GM23338 (cell line): Measurements from ENCODE around the gene ZNF283. TPM values are rescaled to one million over a fixed set of nuclear protein-coding genes. Genes with fewer than 3 reads are reported as not detected.

Experiments
- ATAC-seq: fragments of 200-7000 bp; cut with Tn5 transposase; 3 replicates; pipeline ENCODE4 v1.9.1; 2020
- DNase-seq: peaks from one replicate; pipeline ENCODE4 v3.0.0-alpha.2; 2015; ENCODE audit warnings: low spot score
- H2AFZ ChIP-seq: fragments of 200-600 bp; sonication (generic); 2 replicates; pipeline ENCODE4 v1.8.0; 2016; ENCODE audit warnings: antibody characterized with exemption, mild to moderate bottlenecking, moderate library complexity
- H3F3A ChIP-seq: fragments of 200-600 bp; sonication (generic); replicated peaks from 2 replicates; pipeline ENCODE4 v1.8.0; 2017; ENCODE audit warnings: antibody characterized with exemption, mixed run types, low read depth
- H3K27ac ChIP-seq: fragments of 200-600 bp; sonication (generic); 2 replicates; pipeline ENCODE4 v1.6.1; 2016; ENCODE audit warnings: low read depth
- H3K27me3 ChIP-seq: fragments of 200-600 bp; sonication (generic); 2 replicates; pipeline ENCODE4 v1.8.0; 2016; ENCODE audit warnings: mild to moderate bottlenecking, mixed run types, moderate library complexity; ENCODE audit not compliant: insufficient read depth
- H3K36me3 ChIP-seq: fragments of 200-600 bp; sonication (generic); 2 replicates; pipeline ENCODE4 v1.8.0; 2016; ENCODE audit warnings: mild to moderate bottlenecking; ENCODE audit not compliant: insufficient read depth
- H3K4me1 ChIP-seq: fragments of 200-600 bp; sonication (generic); 2 replicates; pipeline ENCODE4 v1.8.0; 2016; ENCODE audit warnings: mild to moderate bottlenecking, moderate library complexity; ENCODE audit not compliant: insufficient read depth
- H3K4me2 ChIP-seq: fragments of 200-600 bp; sonication (generic); 2 replicates; pipeline ENCODE4 v1.7.1; 2017; ENCODE audit warnings: mixed run types
- H3K4me3 ChIP-seq: fragments of 200-600 bp; sonication (generic); 2 replicates; pipeline ENCODE4 v1.6.1; 2016; ENCODE audit warnings: mixed run types
- H3K79me2 ChIP-seq: fragments of 200-600 bp; sonication (generic); replicated peaks from 2 replicates; pipeline ENCODE4 v1.8.0; 2017; ENCODE audit warnings: mild to moderate bottlenecking; ENCODE audit not compliant: insufficient read depth
- H3K9me2 ChIP-seq: fragments of 200-600 bp; sonication (generic); 2 replicates; pipeline ENCODE4 v1.8.0; 2017; ENCODE audit not compliant: insufficient read depth
- H4K20me1 ChIP-seq: fragments of 200-600 bp; sonication (generic); replicated peaks from 2 replicates; pipeline ENCODE4 v1.8.0; 2017; ENCODE audit warnings: mild to moderate bottlenecking; ENCODE audit not compliant: insufficient read depth
- H3K27ac Mint-ChIP-seq: 2 replicates; pipeline ENCODE4 v1.8.0; 2020; ENCODE audit warnings: inconsistent platforms, mild to moderate bottlenecking, moderate library complexity, mixed read lengths
- H3K27me3 Mint-ChIP-seq: 3 replicates; pipeline ENCODE4 v1.8.0; 2022; ENCODE audit warnings: low read depth, mild to moderate bottlenecking, moderate library complexity, mixed read lengths, inconsistent platforms; ENCODE audit not compliant: insufficient read depth, poor library complexity
- H3K36me3 Mint-ChIP-seq: 3 replicates; pipeline ENCODE4 v1.8.0; 2021; ENCODE audit warnings: low read depth, mild to moderate bottlenecking, inconsistent platforms, moderate library complexity, mixed read lengths
- H3K4me1 Mint-ChIP-seq: 3 replicates; pipeline ENCODE4 v1.8.0; 2020; ENCODE audit warnings: mild to moderate bottlenecking, inconsistent platforms, mixed read lengths
- H3K4me3 Mint-ChIP-seq: 3 replicates; pipeline ENCODE4 v1.8.0; 2021; ENCODE audit warnings: moderate library complexity, mild to moderate bottlenecking, inconsistent platforms, mixed read lengths
- H3K9me3 Mint-ChIP-seq: 3 replicates; pipeline ENCODE4 v1.8.0; 2020; ENCODE audit warnings: moderate library complexity, mild to moderate bottlenecking, inconsistent platforms, mixed read lengths
- CREB1 ChIP-seq: fragments of 250-450 bp; sonication (Bioruptor Pico); IDR thresholded peaks from 2 replicates; pipeline ENCODE4 v1.5.0; 2020; ENCODE audit warnings: low read depth, mild to moderate bottlenecking, moderate library complexity
- EZH2 ChIP-seq: fragments of 200-600 bp; sonication (generic); IDR thresholded peaks from one replicate; pipeline ENCODE4 v1.8.0; 2017; ENCODE audit warnings: antibody characterized with exemption, mild to moderate bottlenecking, low read depth; ENCODE audit not compliant: unreplicated experiment
- JUNB ChIP-seq: IDR thresholded peaks from one replicate; pipeline ENCODE4 v1.6.1; 2016; ENCODE audit warnings: antibody characterized with exemption; ENCODE audit not compliant: unreplicated experiment
- NANOG ChIP-seq: IDR thresholded peaks from 2 replicates; pipeline ENCODE4 v1.6.1; 2016; ENCODE audit warnings: antibody characterized with exemption, borderline replicate concordance
- POLR2AphosphoS5 ChIP-seq: IDR thresholded peaks from 2 replicates; pipeline ENCODE4 v1.6.1; 2016; ENCODE audit warnings: antibody characterized with exemption, low read depth
- STAT1 ChIP-seq: IDR thresholded peaks from one replicate; pipeline ENCODE4 v1.6.1; 2016; ENCODE audit warnings: antibody characterized with exemption; ENCODE audit not compliant: unreplicated experiment
- ZNF331 ChIP-seq: fragments of 250-450 bp; sonication (Bioruptor Pico); IDR thresholded peaks from 2 replicates; pipeline ENCODE4 v1.5.0; 2020; ENCODE audit warnings: low read depth, mild to moderate bottlenecking, moderate library complexity
- polyA plus RNA-seq: library from polyadenylated mRNA; unstranded; fragments of >200 nt; fragmentation: Nextera tagmentation; extraction: Ambion mirVana; gene quantifications from 2 replicates; pipeline ENCODE4 v1.2.1, GENCODE V29; 2016
- total RNA-seq: library from RNA; depleted of rRNA; stranded (reverse); fragments of >200 nt; shearing (Covaris generic); gene quantifications from 2 replicates; pipeline ENCODE4 v1.2.3, GENCODE V29; 2014
- TF ChIP-seq, protein P1 (sequence below): fragments of 250-450 bp; sonication (Bioruptor Pico); IDR thresholded peaks from 2 replicates; pipeline ENCODE4 v1.5.0; 2020; ENCODE audit warnings: mild to moderate bottlenecking, moderate library complexity
- TF ChIP-seq, protein P2 (sequence below), 2 experiments: fragments of 200-600 bp in 1 of 2; sonication (generic) in 1 of 2; conservative IDR thresholded peaks; 2 replicates each; pipeline versions ENCODE4 v1.5.1 to v1.6.1; 2016 to 2017; ENCODE audit warnings: antibody characterized with exemption in 2 of 2, low read depth in 2 of 2, mild to moderate bottlenecking in 2 of 2, moderate library complexity in 1 of 2
- TF ChIP-seq, protein P3 (sequence below): IDR thresholded peaks from one replicate; pipeline ENCODE4 v1.6.1; 2018; ENCODE audit warnings: antibody characterized with exemption; ENCODE audit not compliant: unreplicated experiment

Gene ZNF283
- total and polyA plus RNA-seq, 2 experiments from 2014 or later: 3.1 to 12.0 TPM

DNA sequence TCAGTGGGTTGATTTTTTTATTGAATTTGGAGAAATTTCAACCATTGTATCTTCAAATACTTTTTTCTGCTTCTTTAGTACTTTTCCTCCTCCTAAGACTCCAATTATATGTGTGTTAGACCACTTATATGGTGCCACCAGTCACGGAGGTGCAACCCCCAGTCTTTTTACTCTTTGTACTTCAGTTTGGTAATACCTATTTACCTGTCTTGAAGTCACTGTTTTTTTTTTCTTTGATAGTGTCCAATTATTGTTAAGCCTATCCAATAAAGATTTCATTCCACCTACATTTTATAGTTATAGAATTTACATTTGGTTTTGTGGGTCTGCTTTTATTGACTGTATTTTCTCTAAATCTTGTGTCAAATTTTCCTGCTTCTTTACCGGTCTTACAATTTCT is 14.9 kb downstream of the ZNF283 start:
- DNase-seq: peak; percentile 38
- no peaks in the 10 kb centered on the region for H3K4me1 ChIP-seq
- peaks cover 8% of the 10 kb centered on the region for H3K27me3 Mint-ChIP-seq
- no peaks in the 10 kb centered on the region; the same call in 1 of the 2 replicates for H3K9me2 ChIP-seq
- no peak overlapping the region for H3K27ac Mint-ChIP-seq
- H3F3A ChIP-seq: no peaks in the 10 kb centered on the region
- H3K9me3 Mint-ChIP-seq: peaks cover 87% of the 10 kb centered on the region
- no peaks in the 10 kb centered on the region for H3K4me1 Mint-ChIP-seq
- H4K20me1 ChIP-seq: no peaks in the 10 kb centered on the region
- no peak overlapping the region for H3K4me2 ChIP-seq
- peaks cover 83% of the 10 kb centered on the region for H3K36me3 ChIP-seq
- no peaks in the 10 kb centered on the region for H3K79me2 ChIP-seq
- no peak for ATAC-seq
- H3K4me3 Mint-ChIP-seq: no peak overlapping the region
- H3K27me3 ChIP-seq: no peaks in the 10 kb centered on the region
- H3K4me3 ChIP-seq: no peak overlapping the region
- peaks cover 95% of the 10 kb centered on the region for H3K36me3 Mint-ChIP-seq
- no peak overlapping the region for H2AFZ ChIP-seq
- TF ChIP-seq NANOG (no peak), JUNB (no peak), ZNF331 (CRISPR knock-in tag) (no peak), STAT1 (no peak), CREB1 (CRISPR knock-in tag) (no peak), EZH2 (no peak), POLR2AphosphoS5 (no peak)
- TF ChIP-seq, protein P1, sequence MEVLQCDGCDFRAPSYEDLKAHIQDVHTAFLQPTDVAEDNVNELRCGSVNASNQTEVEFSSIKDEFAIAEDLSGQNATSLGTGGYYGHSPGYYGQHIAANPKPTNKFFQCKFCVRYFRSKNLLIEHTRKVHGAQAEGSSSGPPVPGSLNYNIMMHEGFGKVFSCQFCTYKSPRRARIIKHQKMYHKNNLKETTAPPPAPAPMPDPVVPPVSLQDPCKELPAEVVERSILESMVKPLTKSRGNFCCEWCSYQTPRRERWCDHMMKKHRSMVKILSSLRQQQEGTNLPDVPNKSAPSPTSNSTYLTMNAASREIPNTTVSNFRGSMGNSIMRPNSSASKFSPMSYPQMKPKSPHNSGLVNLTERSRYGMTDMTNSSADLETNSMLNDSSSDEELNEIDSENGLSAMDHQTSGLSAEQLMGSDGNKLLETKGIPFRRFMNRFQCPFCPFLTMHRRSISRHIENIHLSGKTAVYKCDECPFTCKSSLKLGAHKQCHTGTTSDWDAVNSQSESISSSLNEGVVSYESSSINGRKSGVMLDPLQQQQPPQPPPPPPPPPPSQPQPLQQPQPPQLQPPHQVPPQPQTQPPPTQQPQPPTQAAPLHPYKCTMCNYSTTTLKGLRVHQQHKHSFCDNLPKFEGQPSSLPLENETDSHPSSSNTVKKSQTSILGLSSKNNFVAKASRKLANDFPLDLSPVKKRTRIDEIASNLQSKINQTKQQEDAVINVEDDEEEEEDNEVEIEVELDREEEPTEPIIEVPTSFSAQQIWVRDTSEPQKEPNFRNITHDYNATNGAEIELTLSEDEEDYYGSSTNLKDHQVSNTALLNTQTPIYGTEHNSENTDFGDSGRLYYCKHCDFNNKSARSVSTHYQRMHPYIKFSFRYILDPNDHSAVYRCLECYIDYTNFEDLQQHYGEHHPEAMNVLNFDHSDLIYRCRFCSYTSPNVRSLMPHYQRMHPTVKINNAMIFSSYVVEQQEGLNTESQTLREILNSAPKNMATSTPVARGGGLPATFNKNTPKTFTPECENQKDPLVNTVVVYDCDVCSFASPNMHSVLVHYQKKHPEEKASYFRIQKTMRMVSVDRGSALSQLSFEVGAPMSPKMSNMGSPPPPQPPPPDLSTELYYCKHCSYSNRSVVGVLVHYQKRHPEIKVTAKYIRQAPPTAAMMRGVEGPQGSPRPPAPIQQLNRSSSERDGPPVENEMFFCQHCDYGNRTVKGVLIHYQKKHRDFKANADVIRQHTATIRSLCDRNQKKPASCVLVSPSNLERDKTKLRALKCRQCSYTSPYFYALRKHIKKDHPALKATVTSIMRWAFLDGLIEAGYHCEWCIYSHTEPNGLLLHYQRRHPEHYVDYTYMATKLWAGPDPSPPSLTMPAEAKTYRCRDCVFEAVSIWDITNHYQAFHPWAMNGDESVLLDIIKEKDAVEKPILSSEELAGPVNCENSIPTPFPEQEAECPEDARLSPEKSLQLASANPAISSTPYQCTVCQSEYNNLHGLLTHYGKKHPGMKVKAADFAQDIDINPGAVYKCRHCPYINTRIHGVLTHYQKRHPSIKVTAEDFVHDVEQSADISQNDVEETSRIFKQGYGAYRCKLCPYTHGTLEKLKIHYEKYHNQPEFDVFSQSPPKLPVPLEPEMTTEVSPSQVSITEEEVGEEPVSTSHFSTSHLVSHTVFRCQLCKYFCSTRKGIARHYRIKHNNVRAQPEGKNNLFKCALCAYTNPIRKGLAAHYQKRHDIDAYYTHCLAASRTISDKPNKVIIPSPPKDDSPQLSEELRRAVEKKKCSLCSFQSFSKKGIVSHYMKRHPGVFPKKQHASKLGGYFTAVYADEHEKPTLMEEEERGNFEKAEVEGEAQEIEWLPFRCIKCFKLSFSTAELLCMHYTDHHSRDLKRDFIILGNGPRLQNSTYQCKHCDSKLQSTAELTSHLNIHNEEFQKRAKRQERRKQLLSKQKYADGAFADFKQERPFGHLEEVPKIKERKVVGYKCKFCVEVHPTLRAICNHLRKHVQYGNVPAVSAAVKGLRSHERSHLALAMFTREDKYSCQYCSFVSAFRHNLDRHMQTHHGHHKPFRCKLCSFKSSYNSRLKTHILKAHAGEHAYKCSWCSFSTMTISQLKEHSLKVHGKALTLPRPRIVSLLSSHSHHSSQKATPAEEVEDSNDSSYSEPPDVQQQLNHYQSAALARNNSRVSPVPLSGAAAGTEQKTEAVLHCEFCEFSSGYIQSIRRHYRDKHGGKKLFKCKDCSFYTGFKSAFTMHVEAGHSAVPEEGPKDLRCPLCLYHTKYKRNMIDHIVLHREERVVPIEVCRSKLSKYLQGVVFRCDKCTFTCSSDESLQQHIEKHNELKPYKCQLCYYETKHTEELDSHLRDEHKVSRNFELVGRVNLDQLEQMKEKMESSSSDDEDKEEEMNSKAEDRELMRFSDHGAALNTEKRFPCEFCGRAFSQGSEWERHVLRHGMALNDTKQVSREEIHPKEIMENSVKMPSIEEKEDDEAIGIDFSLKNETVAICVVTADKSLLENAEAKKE (CRISPR knock-in tag): no peak
- TF ChIP-seq, protein P2, sequence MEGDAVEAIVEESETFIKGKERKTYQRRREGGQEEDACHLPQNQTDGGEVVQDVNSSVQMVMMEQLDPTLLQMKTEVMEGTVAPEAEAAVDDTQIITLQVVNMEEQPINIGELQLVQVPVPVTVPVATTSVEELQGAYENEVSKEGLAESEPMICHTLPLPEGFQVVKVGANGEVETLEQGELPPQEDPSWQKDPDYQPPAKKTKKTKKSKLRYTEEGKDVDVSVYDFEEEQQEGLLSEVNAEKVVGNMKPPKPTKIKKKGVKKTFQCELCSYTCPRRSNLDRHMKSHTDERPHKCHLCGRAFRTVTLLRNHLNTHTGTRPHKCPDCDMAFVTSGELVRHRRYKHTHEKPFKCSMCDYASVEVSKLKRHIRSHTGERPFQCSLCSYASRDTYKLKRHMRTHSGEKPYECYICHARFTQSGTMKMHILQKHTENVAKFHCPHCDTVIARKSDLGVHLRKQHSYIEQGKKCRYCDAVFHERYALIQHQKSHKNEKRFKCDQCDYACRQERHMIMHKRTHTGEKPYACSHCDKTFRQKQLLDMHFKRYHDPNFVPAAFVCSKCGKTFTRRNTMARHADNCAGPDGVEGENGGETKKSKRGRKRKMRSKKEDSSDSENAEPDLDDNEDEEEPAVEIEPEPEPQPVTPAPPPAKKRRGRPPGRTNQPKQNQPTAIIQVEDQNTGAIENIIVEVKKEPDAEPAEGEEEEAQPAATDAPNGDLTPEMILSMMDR (conservative IDR thresholded peaks at IDR 0.05; ENCODE audit: low read depth in 2 of 2): no peak
- TF ChIP-seq, protein P3, sequence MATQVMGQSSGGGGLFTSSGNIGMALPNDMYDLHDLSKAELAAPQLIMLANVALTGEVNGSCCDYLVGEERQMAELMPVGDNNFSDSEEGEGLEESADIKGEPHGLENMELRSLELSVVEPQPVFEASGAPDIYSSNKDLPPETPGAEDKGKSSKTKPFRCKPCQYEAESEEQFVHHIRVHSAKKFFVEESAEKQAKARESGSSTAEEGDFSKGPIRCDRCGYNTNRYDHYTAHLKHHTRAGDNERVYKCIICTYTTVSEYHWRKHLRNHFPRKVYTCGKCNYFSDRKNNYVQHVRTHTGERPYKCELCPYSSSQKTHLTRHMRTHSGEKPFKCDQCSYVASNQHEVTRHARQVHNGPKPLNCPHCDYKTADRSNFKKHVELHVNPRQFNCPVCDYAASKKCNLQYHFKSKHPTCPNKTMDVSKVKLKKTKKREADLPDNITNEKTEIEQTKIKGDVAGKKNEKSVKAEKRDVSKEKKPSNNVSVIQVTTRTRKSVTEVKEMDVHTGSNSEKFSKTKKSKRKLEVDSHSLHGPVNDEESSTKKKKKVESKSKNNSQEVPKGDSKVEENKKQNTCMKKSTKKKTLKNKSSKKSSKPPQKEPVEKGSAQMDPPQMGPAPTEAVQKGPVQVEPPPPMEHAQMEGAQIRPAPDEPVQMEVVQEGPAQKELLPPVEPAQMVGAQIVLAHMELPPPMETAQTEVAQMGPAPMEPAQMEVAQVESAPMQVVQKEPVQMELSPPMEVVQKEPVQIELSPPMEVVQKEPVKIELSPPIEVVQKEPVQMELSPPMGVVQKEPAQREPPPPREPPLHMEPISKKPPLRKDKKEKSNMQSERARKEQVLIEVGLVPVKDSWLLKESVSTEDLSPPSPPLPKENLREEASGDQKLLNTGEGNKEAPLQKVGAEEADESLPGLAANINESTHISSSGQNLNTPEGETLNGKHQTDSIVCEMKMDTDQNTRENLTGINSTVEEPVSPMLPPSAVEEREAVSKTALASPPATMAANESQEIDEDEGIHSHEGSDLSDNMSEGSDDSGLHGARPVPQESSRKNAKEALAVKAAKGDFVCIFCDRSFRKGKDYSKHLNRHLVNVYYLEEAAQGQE: no peak
- H3K27ac ChIP-seq: no peak overlapping the region
